A549 treated with dexamethasone at 1 μM for 4 hours (cell line): Measurements from ENCODE around the gene ZDBF2. TPM values are rescaled to one million over a fixed set of nuclear protein-coding genes. Genes with fewer than 3 reads are reported as not detected.

Source experiments
- total RNA-seq: library from RNA; stranded (reverse); fragments of 200-300 nt; extraction: Qiagen RNA extraction; gene quantifications from 5 replicates; pipeline ENCODE4 v1.2.3, GENCODE V29; 2022

Gene ZDBF2
- total RNA-seq, result 0.70 to 2.1 TPM (median 1.3 TPM) in 5 replicates

GRCh38 chr2:206274434-206275311 is at the start of gene ZDBF2:
Gene ZDBF2, plus strand, starts transcription at chr2:206274663. Its CDS starts 7,187 bp downstream, at chr2:206281850.

Other genes with a start within 250 kb of the ZDBF2 start
- 1.9 to 2.9 TPM (median 2.3 TPM) in 5 replicates for gene INO80D, start 188.5 kb upstream of the ZDBF2 start, total RNA-seq
- 55.1 to 72.2 TPM (median 68.7 TPM) in 5 replicates for gene NDUFS1, start 115.2 kb upstream of the ZDBF2 start, total RNA-seq
- 964 to 1,168 TPM (median 994 TPM) in 5 replicates for gene EEF1B2, start 114.8 kb upstream of the ZDBF2 start, total RNA-seq
- gene ADAM23, start 168.9 kb downstream of the ZDBF2 start, total RNA-seq, result 9.5 to 10.7 TPM (median 9.8 TPM) in 5 replicates